ENCODE measurements around the gene DDX17.

- peak in 1 of 12 donors; percentile 12 for TF ChIP-seq CTCF (IDR thresholded peaks at IDR 0.05)
- peak in 1 of 2 donors; percentile 63 for TF ChIP-seq POLR2A (IDR thresholded peaks at IDR 0.05)
These were observed 482 bp downstream of the DDX17 start for GRCh38 chr22:38505541-38506117.

All from heart left ventricle (tissue), 13 donors.